GM10248 (cell line): ENCODE results near the gene HNRNPM.

Source experiments
- CTCF ChIA-PET: fragments of 300-600 bp; sonication (Branson Sonifier 250); formaldehyde crosslinking; extraction: SDS; loops from one replicate; lab custom pipeline; 2021; ENCODE audit warnings: antibody characterized with exemption; lab: Yijun Ruan, JAX
- POLR2A ChIA-PET: fragments of 350-650 bp; sonication (Branson Sonifier 250); formaldehyde crosslinking; extraction: SDS; loops from one replicate; lab custom pipeline; 2020; ENCODE audit warnings: antibody characterized with exemption; lab: Yijun Ruan, JAX
- DNase-seq: peaks from one replicate; pipeline ENCODE4 v3.0.0; 2012; ENCODE audit errors: extremely low spot score
- TF ChIP-seq, protein P1 (sequence below): IDR thresholded peaks from 2 replicates; pipeline ENCODE4 v1.5.1; 2012; ENCODE audit warnings: mild to moderate bottlenecking, low read depth; ENCODE audit errors: extremely low read depth, missing control alignments, control extremely low read depth

Gene HNRNPM

DNA sequence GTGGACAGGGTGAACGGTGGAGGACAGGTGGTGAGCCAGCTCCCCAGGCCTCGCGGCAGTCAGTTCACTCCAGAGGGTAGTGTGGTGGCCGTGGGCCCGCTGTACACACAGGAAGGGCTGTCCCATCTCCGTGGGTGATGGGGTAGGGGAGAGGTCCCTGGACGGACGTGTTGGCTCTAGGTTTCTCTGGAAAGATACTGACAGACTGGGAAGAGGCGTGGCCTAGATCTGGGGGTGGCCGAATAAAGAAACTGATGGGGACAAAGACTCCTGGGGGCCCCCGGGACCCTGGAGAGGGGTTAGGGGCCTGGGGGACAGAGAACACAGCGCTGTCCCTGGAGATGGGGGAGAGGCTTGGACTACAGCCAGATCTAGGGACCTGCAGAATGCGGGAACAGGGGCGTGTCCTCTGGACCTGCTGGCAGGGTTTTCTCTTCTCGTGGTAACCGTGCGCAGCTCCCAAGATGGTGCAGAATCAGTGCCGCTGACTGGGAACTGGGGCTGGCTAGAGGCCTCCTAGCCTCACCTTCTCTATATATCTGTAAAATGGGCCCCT is 61.7 kb downstream of the HNRNPM start:
- POLR2A ChIA-PET: no interaction called here
- TF ChIP-seq, protein P1, sequence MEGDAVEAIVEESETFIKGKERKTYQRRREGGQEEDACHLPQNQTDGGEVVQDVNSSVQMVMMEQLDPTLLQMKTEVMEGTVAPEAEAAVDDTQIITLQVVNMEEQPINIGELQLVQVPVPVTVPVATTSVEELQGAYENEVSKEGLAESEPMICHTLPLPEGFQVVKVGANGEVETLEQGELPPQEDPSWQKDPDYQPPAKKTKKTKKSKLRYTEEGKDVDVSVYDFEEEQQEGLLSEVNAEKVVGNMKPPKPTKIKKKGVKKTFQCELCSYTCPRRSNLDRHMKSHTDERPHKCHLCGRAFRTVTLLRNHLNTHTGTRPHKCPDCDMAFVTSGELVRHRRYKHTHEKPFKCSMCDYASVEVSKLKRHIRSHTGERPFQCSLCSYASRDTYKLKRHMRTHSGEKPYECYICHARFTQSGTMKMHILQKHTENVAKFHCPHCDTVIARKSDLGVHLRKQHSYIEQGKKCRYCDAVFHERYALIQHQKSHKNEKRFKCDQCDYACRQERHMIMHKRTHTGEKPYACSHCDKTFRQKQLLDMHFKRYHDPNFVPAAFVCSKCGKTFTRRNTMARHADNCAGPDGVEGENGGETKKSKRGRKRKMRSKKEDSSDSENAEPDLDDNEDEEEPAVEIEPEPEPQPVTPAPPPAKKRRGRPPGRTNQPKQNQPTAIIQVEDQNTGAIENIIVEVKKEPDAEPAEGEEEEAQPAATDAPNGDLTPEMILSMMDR: no peak
- DNase-seq: no peak
- CTCF ChIA-PET: interaction anchor here (0.9 to 4.1 kb wide), 13 partner anchors 10 to 153 kb away, joined by 3 to 20 read pairs (median 5); partner anchors contain the start of gene MYO1F

DNA sequence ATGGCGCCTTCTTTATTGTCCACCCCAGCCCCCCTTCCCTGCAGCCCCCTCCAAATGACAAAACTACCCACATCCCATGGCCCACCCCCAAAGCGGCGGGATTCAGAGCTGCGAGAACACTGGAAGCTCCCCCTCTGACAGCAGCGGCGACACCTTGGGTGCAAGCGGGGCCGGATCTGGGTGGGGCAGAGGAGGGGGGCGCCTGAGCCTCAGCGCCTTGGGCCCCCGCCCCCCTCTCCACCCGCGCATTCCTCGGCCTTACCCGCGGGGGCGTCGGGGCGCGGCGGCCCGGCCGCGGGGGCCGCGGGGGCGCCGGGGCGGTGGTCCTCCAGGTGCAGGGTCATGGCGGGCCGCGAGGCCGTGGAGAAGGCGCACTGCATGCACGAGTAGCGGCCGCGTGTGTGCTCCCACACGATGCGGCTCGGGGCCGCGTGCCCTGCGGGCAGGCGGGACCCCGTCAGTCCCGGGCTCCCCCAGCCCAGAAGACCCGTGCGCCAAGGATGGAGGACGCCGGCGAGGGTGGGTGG is 65.9 kb downstream of the HNRNPM start:
- TF ChIP-seq, protein P1: no peak
- no peak for DNase-seq
- CTCF ChIA-PET: no interaction called here
- POLR2A ChIA-PET: no interaction called here

DNA sequence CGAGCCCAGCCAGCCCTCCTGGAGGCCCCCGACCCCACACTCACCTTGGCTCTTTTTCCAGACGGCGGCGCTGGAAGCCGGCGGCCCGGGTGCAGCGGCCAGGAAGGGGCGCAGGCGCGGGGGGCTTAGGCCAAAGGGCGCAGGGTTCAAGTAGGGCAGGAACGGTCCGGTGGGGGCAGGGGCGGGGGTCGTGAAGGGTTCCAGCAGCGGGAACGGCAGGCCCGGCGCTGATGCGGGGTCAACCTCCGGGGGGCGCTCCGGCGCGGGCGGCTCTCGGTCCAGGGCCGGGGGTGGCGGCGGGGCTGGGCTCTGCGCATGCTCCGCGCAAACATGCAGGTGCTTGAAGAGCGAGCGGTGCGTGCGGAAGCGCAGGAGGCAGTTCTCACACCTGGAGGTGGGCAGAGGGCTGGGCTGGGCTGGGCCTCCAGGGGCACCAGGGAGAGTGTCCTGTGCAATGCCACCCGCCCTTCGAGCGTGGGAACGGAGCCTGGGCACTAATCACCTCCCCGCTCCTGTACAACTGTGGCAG is 66.9 kb downstream of the HNRNPM start:
- ChIA-PET CTCF (no interaction called here), POLR2A (no interaction called here)
- DNase-seq: no peak
- TF ChIP-seq, protein P1: no peak

GRCh38 chr19:8512115-8512967 is 67.6 kb downstream of the HNRNPM start:
- ChIA-PET CTCF (interaction anchor here (1.5 to 2.5 kb wide), 3 partner anchors 17 to 68 kb away, joined by 3 to 23 read pairs (median 7); no protein-coding TSS in a partner anchor), POLR2A (interaction anchor here (0.5 to 1.7 kb wide), 3 partner anchors 16 to 60 kb away, joined by 3 to 9 read pairs (median 4); no protein-coding TSS in a partner anchor)
- TF ChIP-seq, protein P1: no peak
- DNase-seq: no peak

DNA sequence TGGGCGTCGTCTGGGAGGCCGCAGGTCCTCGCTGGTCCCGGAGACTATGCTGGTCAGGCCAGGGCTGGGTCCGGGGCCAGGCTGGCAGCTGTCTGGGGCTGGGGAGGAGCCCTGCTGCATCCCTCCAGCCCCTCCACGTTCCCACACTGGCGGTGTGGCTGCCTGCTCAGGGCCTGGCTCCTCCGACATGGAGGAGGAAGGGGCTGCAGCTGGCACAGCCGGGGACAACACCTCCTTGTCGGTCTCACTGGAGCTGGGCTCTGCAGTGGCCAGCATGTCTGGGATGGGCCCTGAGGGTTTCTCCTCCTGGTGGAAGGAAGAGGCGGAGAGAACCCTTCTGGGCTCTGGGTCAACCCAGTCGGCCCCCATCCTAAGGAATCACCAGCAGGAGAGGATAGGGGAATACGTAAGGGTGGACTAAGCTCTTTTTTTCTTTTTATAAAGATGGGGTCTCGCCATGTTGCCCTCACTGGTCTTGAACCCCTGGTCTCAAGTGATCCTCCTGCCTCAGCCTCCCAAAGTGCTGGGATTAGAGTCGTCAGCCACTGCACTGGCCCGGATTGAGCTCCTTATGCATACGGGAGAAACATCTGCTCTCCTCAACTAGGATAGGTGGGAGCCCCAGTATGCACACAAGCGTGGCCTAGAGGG is 68.4 kb downstream of the HNRNPM start:
- POLR2A ChIA-PET: interaction anchor here (0.5 to 1.7 kb wide), 9 partner anchors 11 to 517 kb away, joined by 3 to 9 read pairs (median 4); partner anchors contain the start of genes HNRNPM, NDUFA7, RAB11B and RPS28
- no peak for DNase-seq
- CTCF ChIA-PET: interaction anchor here (0.7 to 2.5 kb wide), 8 partner anchors 11 to 159 kb away, joined by 3 to 23 read pairs (median 6); partner anchors contain the start of gene MARCHF2
- TF ChIP-seq, protein P1: no peak
